Measurements from ENCODE around the gene ARPIN.

ARPIN gene

GRCh38 chr15:89926158-89926557 lies 13.4 kb upstream of the ARPIN start:
- peak; percentile 91 for DNase-seq (ENCODE audit: low read depth)
- H3K4me3 ChIP-seq (ENCODE audit: low read length) = no peak overlapping the region
- no peak for TF ChIP-seq CTCF (conservative IDR thresholded peaks at IDR 0.05; ENCODE audit: low read length)

- H3K4me3 ChIP-seq (ENCODE audit: low read length) = no peak overlapping the region
- no peak for TF ChIP-seq CTCF (conservative IDR thresholded peaks at IDR 0.05; ENCODE audit: low read length)
- no peak for DNase-seq (ENCODE audit: low read depth)
Observed at GRCh38 chr15:89917442-89918101, 4.8 kb upstream of the ARPIN start.

GRCh38 chr15:89916660-89917059 lies 3.9 kb upstream of the ARPIN start:
- no peak for DNase-seq (ENCODE audit: low read depth)
- H3K4me3 ChIP-seq (ENCODE audit: low read length) = no peak overlapping the region

GRCh38 chr15:89912145-89912673 lies 543 bp downstream of the ARPIN start:
- peak overlapping the region; percentile 71 for H3K4me3 ChIP-seq (ENCODE audit: low read length)
- DNase-seq (ENCODE audit: low read depth) = peak; percentile 20
- TF ChIP-seq CTCF (conservative IDR thresholded peaks at IDR 0.05; ENCODE audit: low read length) = no peak

More at GRCh38 chr15:89916660-89917059, 3.9 kb upstream of the ARPIN start:
- TF ChIP-seq CTCF (conservative IDR thresholded peaks at IDR 0.05; ENCODE audit: low read length) = no peak

GRCh38 chr15:89910891-89911626 lies 1.7 kb downstream of the ARPIN start:
- no peak for DNase-seq (ENCODE audit: low read depth)
- no peak for TF ChIP-seq CTCF (conservative IDR thresholded peaks at IDR 0.05; ENCODE audit: low read length)
- no peak overlapping the region; the same call in 1 of the 2 replicates for H3K4me3 ChIP-seq (ENCODE audit: low read length)

- H3K4me3 ChIP-seq (ENCODE audit: low read length) = no peak overlapping the region
- no peak for TF ChIP-seq CTCF (conservative IDR thresholded peaks at IDR 0.05; ENCODE audit: low read length)
- no peak for DNase-seq (ENCODE audit: low read depth)
Observed at GRCh38 chr15:89909611-89910010, 3.1 kb downstream of the ARPIN start.

GRCh38 chr15:89908226-89908625 lies 4.5 kb downstream of the ARPIN start:
- no peak overlapping the region for H3K4me3 ChIP-seq (ENCODE audit: low read length)
- no peak for TF ChIP-seq CTCF (conservative IDR thresholded peaks at IDR 0.05; ENCODE audit: low read length)
- no peak for DNase-seq (ENCODE audit: low read depth)
